ENCODE measurements around the gene POLDIP3.
A peak's percentile ranks its signal among the peaks of the same experiment; 100 is the strongest.
"Not testable (repeated sequence)": the region's sequence is repeated elsewhere in the genome, so short reads cannot be mapped to it uniquely, and the experiment has no call there.

The POLDIP3 gene

DNA sequence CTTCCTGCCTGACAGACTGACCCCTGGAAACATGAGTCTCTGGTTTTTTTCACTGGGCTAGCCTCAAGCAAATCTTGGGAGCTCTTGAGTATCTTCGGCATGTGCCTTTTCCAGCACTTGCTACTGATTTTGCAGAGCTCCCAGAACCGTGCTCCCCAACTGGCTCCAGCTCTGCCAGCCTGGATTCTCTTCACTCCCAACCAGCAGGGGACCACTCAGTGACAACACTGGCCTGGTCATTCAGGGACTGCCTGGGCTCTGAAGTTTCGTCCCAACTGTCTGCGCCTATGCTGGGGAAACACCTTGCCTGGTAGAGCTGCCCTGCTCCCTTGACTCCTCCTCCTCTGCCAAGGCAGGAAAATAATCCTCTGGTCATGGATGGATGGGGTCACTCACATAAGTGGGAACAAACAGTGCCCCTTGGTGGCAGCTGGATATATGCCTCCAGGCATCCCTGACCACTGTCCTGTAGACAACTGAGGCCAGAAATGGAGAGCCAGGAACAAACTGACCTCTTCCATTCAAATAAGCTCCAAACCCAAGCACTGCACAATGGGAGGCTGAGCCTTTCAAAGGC is 30.2 kb downstream of the POLDIP3 start:
- no peak for DNase-seq (ENCODE audit: low spot score)
- TF ChIP-seq, protein P1, sequence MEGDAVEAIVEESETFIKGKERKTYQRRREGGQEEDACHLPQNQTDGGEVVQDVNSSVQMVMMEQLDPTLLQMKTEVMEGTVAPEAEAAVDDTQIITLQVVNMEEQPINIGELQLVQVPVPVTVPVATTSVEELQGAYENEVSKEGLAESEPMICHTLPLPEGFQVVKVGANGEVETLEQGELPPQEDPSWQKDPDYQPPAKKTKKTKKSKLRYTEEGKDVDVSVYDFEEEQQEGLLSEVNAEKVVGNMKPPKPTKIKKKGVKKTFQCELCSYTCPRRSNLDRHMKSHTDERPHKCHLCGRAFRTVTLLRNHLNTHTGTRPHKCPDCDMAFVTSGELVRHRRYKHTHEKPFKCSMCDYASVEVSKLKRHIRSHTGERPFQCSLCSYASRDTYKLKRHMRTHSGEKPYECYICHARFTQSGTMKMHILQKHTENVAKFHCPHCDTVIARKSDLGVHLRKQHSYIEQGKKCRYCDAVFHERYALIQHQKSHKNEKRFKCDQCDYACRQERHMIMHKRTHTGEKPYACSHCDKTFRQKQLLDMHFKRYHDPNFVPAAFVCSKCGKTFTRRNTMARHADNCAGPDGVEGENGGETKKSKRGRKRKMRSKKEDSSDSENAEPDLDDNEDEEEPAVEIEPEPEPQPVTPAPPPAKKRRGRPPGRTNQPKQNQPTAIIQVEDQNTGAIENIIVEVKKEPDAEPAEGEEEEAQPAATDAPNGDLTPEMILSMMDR (IDR thresholded peaks at IDR 0.05), result no peak
- no peak overlapping the region for H3K4me3 ChIP-seq
- no peak overlapping the region for H3K27ac ChIP-seq

DNA sequence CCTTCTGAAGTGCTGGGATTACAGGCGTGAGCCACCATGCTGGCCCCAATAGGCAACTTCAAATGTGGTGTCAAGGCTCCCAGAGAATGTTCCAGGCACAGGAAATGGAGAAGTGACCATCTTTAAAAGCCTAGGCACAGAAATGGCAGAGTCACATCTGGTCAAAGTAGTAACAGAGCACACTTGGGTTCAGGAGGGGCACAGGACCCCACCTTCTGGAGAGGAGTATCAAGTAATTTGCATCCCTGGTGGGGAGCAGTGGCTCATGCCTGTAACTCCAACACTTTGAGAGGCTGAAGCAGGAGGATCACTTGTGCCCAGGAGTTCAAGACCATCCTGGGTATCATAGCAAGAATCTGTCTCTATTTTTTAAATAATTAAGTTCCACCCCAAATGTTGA is 31.7 kb downstream of the POLDIP3 start:
- TF ChIP-seq, protein P1 (IDR thresholded peaks at IDR 0.05), result no peak
- no peak overlapping the region for H3K27ac ChIP-seq
- H3K4me3 ChIP-seq, result no peak overlapping the region

DNA sequence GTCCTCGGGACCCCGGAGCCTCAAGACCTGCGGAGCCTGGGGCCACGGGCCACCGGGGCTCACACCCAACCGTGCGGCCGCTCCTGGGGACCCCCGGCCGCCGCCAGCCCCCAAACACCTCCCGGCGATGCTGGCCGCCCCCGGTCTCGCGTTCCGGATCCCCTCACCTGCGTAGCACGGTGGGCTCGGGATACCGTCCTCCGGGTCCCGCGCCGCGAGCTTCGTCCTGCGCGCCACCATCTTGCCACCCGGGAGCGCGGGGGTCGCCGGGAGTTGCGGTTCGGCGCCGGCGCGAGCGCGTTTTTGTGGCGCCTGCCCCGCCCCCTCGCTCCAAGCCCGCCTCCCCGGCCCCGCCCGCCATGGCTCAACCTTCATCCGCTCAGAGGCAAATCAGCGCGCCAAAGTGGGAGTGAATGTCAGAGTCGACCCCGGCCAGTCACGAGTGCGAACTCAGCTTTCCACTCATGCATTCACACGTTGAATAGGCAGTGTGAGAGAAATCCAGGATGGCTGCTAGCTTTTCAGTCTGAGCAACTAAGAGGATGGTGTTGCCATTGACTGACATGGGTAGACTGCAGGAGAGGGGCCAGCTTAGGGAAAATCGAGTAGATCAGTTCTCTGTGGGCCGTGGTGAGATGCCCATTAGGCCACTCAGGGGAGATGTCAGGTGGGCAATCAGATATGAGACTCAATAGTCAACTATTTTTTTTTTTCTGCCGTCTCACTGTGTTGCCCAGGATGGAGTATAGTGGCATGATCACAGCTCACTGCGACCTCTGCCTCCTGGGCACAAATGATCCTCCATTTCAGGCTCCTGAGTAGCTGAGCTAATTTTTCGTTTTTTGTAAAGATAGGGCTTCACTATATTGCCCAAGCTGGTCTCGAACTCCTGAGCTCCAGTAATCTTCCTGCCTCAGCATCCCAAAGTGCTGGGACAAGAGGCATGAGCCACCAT is 32.6 kb downstream of the POLDIP3 start:
- peak overlapping the region in 1 of 2 donors; percentile 33 for H3K27ac ChIP-seq
- DNase-seq (ENCODE audit: low spot score), result no peak
- TF ChIP-seq, protein P1 (IDR thresholded peaks at IDR 0.05), result no peak
- peak overlapping the region; percentile 80 for H3K4me3 ChIP-seq

More for the DNA sequence above, 31.7 kb downstream of the POLDIP3 start:
- DNase-seq (ENCODE audit: low spot score), result no peak

DNA sequence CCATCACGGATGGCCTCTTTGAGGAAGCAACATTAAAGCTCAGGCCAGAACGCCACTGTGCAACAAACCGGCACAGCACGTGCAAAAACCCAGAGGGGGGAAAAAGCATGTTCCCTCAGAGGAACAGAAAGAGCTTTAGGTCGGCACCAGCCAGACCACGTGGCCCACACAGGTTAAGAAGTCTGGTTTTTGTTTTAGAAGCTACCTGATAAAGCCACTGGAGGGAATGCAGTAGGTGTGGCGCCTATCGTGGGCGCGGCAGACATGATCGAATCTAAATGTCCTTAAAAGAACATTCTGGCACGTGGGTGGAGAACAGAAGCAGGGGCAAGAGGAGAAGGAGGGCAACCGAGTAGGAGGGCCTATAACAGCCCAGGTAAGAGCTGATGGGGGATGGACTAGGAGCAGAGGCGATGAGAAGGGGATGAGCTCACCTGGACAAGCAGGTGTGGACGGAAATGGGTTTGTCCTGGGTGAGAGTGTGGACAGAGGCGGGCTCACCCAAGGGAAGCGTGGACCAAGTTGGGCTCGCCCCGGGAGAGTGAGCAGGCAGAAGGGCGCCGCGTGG is 33.4 kb downstream of the POLDIP3 start:
- DNase-seq (ENCODE audit: low spot score), result not testable (repeated sequence)

DNA sequence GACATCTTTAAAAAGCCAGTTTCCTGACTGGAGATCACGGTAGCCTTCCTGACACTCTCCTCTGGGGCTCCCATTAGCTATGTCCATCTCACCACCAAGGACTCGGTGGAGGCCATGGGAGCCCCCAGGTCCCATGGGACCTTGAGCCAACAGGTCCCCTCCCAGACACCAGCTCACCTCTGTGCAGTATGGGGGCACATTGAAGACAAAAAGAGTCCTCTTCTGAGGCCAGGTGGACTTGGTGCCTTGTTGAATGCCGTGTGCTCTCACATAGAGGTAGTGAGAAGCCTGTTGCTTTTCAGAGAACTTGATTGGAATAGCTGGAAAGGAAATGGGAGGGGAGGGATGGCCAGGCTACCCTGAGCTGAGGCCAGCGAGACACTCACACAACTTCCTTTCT is 34.6 kb downstream of the POLDIP3 start:
- not testable (repeated sequence) for H3K4me3 ChIP-seq; DNase-seq (ENCODE audit: low spot score); H3K27ac ChIP-seq

More for the DNA sequence above, 33.4 kb downstream of the POLDIP3 start:
- H3K4me3 ChIP-seq, result peak overlapping the region; percentile 80
- H3K27ac ChIP-seq, result peak overlapping the region in 1 of 2 donors; percentile 33

DNA sequence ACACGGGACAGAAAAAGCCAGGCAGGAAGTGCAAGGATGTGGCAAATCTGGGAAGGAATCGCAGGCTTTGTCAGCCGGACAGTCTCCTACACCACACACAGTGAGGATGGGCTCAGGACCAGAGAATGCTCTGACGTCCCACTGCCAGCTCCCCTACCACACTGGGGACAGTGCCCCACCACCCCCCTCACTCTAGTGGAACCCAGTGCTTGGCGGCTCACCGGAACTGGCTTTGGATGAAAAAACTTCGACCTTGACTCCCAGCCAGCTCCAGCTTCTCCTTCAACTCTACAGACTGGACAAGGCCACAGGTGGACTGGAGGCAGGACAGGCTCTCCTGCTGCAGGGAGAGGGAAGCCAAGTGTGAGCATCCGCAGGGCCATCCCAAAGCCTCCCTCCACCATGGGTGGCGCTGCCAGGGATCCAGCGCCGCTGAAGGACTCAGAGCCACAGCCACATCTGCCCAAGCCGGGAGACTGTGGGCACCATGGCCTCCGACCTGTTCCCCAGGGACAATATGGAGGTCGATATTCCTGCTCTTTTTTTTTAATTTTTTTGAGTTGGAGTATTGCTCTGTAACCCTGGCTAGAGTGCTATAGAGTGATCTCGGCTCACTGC is 37.0 kb downstream of the POLDIP3 start:
- no peak overlapping the region for H3K4me3 ChIP-seq
- no peak for DNase-seq (ENCODE audit: low spot score)
- no peak overlapping the region for H3K27ac ChIP-seq
- TF ChIP-seq, protein P1 (IDR thresholded peaks at IDR 0.05), result no peak

DNA sequence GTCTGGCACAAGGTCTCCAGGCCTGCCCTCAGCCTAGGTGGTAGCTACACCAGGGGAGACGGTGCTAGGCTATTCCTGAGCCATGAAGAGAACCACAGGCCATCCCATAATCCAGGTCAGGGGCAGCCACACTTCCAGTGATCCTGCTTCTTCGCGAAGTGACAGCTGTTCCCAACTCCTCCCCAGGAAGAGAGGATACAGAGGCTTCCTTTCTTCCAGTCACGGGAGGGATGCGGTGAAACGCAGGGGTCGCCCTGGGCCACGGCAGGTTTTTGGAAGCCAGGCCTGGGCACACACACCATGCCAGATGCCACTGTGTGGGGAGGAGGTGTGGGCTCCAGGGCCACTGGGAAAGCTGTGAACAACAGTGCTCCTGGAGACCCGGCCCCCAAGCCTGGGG is 37.5 kb downstream of the POLDIP3 start:
- DNase-seq (ENCODE audit: low spot score); H3K27ac ChIP-seq; H3K4me3 ChIP-seq: not testable (repeated sequence)

DNA sequence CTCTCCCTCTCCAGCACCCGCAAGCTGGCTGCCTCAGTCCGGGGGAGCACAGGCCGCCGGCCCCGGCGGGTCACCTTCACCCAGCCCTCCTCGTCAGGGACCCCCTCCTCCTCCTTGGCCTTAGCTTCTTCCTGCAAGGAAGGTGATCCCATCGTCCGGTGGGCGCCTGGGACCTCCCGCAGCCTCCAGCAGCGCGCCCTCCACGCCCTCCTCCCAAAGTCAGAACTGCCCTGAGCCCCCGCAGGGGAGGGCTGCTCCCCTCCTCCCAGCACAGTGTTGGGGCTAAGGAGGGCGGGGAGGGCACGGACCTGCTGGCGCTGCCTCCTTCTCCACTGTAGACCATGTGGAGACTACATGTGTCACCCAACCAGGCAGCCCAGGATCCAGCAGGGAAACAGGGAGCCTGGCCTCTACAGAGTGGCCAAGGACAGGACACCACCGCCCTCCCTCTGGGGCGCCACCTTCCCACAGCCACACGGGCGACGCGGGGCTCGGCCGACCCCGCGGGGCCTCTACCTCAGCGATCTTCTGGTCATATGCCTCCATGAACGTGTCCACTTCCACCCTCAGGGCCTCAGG is 38.6 kb downstream of the POLDIP3 start:
- H3K27ac ChIP-seq; DNase-seq (ENCODE audit: low spot score); H3K4me3 ChIP-seq: not testable (repeated sequence)

DNA sequence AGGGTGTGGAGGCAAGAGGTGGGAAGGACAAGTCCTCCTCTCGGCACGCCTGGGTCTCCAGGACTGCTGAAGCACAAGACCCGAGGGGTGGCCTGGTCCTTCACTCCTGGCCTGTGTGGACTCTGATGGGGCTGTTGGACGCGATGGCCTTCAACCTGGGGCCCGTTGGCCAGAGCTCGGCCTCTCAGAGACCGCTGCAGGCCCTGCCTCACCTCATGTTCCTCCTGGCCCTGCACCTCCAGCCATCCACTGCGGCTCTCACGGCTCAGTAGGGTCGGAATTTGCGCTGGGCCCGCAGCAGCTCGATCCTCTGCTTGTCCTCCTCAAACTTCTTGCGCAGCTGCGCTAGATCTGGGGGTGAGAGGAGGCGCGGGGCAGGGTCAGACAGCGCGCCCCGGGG is 40.2 kb downstream of the POLDIP3 start:
- H3K4me3 ChIP-seq; DNase-seq (ENCODE audit: low spot score); H3K27ac ChIP-seq: not testable (repeated sequence)

DNA sequence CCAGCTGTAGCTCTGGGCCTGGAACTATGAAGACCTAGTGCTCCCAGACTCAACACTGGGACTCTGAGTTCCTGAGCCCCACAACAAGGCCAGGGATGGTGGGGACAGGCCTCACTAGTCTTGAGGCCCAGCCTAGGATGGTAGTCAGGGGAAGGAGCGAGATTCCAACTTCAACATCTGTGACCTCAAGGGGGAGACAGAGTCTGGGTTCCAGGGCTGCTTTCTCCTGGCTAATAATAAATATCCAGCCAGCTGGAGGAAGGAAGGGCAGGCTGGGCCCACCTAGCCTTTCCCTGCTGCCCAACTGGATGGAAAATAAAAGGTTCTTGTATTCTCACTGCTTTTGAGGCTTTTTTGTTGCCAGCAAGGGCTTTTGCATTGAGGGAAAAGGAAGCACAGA is 40.6 kb downstream of the POLDIP3 start:
- DNase-seq (ENCODE audit: low spot score); H3K27ac ChIP-seq: not testable (repeated sequence)

DNA sequence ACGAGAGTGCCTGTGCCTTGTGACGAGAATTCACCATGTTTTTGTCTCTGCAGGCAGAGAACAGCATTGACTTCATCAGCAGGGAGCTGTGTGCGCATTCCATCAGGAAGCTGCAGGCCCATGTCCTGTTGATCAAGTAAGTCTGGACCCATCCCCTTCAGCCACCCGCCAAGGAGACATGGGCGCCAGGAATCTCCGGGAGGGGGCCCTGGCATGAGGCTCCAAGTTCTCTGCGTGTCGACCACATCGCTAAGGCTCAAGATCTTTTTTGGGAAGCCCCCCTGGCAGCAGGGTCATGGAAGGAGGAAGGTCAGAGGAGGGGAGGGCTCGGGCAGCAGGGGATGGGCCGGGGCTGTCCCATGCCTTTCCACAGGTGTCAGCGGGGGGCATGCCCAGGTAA is 43.6 kb downstream of the POLDIP3 start:
- DNase-seq (ENCODE audit: low spot score), result not testable (repeated sequence)

More for the DNA sequence above, 40.6 kb downstream of the POLDIP3 start:
- H3K4me3 ChIP-seq, result not testable (repeated sequence)

DNA sequence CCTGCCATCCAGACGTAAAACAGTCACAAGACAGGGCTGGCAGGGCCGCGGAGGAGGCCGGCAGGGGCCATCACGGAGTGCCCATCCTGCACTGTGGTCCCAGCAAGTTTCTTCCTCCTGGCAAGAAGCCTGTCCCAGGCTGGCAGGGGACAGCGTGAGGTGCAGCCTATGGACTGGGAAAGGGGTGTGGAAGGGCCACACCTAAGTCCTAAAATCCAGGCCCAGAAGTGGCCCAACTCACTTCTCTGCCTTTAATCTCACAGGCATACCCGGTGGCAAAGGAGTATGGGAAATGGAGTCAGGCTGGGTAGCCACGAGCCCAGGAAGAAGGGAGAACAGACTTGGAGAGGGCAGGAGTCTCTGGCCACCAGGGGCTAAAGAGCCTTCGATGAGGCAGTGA is 44.1 kb downstream of the POLDIP3 start:
- DNase-seq (ENCODE audit: low spot score); H3K4me3 ChIP-seq; H3K27ac ChIP-seq: not testable (repeated sequence)

More for the DNA sequence above, 43.6 kb downstream of the POLDIP3 start:
- not testable (repeated sequence) for H3K4me3 ChIP-seq, H3K27ac ChIP-seq

DNA sequence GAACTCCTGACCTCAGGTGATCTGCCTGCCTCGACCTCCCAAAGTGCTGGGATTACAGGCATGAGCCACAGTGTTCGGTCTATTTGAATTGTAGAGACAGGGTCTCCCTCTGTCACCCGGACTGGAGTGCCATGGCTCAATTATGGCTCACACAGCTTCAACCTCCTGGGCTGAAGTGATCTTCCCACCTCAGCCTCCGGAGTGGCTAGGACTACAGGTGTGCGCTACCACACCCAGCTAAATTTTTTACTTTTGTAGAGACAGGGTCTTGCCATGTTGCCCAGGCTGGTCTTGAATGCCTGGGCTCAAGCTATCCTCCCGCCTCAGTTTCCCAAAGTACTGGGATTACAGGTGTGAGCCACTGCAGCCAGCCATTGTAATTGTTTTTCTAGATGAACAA is 46.7 kb downstream of the POLDIP3 start:
- DNase-seq (ENCODE audit: low spot score); H3K27ac ChIP-seq; H3K4me3 ChIP-seq: not testable (repeated sequence)

All from coronary artery (tissue), 2 donors.